Neural cell (in vitro differentiated cells): ENCODE measurements around the gene ZNF496. TPM values are rescaled to one million over a fixed set of nuclear protein-coding genes. Genes with fewer than 3 reads are reported as not detected.
A peak's percentile ranks its signal among the peaks of the same experiment; 100 is the strongest.

Experiments
- H2AFZ ChIP-seq: fragments of 200-600, 300-800 bp; sonication (generic), shearing (Covaris generic); 2 replicates; pipeline ENCODE4 v1.6.0; 2014; ENCODE audit warnings: low read depth, mild to moderate bottlenecking, antibody characterized with exemption, low read length, moderate library complexity
- H3F3A ChIP-seq: fragments of 200-600 bp; shearing (Covaris generic); 2 replicates; pipeline ENCODE4 v1.6.1; 2016; ENCODE audit warnings: mild to moderate bottlenecking, moderate library complexity, mixed read lengths, antibody characterized with exemption, low read length; ENCODE audit not compliant: insufficient read depth, poor library complexity, severe bottlenecking
- H3K27ac ChIP-seq: fragments of 200-600, 300-800 bp; sonication (generic), shearing (Covaris generic); 2 replicates; pipeline ENCODE4 v1.5.1; 2014; ENCODE audit warnings: mild to moderate bottlenecking, low read length, moderate library complexity
- H3K27me3 ChIP-seq: fragments of 300-800, 200-600 bp; sonication (generic), shearing (Covaris generic); 2 replicates; pipeline ENCODE4 v1.6.0; 2014; ENCODE audit warnings: mild to moderate bottlenecking, low read depth, low read length, moderate library complexity; ENCODE audit not compliant: insufficient read depth
- H3K36me3 ChIP-seq: fragments of 300-800, 200-600 bp; sonication (generic), shearing (Covaris generic); 2 replicates; pipeline ENCODE4 v1.5.1; 2014; ENCODE audit warnings: mild to moderate bottlenecking, antibody characterized with exemption, low read length, moderate library complexity; ENCODE audit not compliant: insufficient read depth
- H3K4me2 ChIP-seq: fragments of 300-800, 200-600 bp; sonication (generic), shearing (Covaris generic); 2 replicates; pipeline ENCODE4 v1.6.0; 2014; ENCODE audit warnings: mild to moderate bottlenecking, low read length
- H3K4me3 ChIP-seq: fragments of 300-800, 200-600 bp; sonication (generic), shearing (Covaris generic); 2 replicates; pipeline ENCODE4 v1.5.1; 2014; ENCODE audit warnings: mild to moderate bottlenecking, low read length, moderate library complexity
- H3K79me2 ChIP-seq: fragments of 200-600 bp; shearing (Covaris generic); replicated peaks from 2 replicates; pipeline ENCODE4 v1.6.0; 2014; ENCODE audit warnings: mild to moderate bottlenecking, low read length, moderate library complexity; ENCODE audit not compliant: insufficient read depth
- H3K9ac ChIP-seq: fragments of 300-800, 200-600 bp; sonication (generic), shearing (Covaris generic); 2 replicates; pipeline ENCODE4 v1.6.1; 2016; ENCODE audit warnings: mild to moderate bottlenecking, low read length, mixed read lengths
- H3K9me2 ChIP-seq: fragments of 200-600 bp; shearing (Covaris generic); 2 replicates; pipeline ENCODE4 v1.6.1; 2016; ENCODE audit warnings: mild to moderate bottlenecking, low read length, mixed read lengths; ENCODE audit not compliant: insufficient read depth
- H3K9me3 ChIP-seq: fragments of 200-600, 300-800 bp; sonication (generic), shearing (Covaris generic); 2 replicates; pipeline ENCODE4 v1.6.1; 2016; ENCODE audit warnings: mild to moderate bottlenecking, mixed run types, low read length, moderate library complexity, mixed read lengths
- H4K20me1 ChIP-seq: fragments of 200-600 bp; shearing (Covaris generic); 2 replicates; pipeline ENCODE4 v1.6.1; 2016; ENCODE audit warnings: mild to moderate bottlenecking, mixed run types; ENCODE audit not compliant: insufficient read depth
- EP300 ChIP-seq: fragments of 450-650 bp; conservative IDR thresholded peaks from 2 replicates; pipeline ENCODE4 v1.6.1; 2014; ENCODE audit warnings: antibody characterized with exemption, mild to moderate bottlenecking, moderate library complexity; ENCODE audit not compliant: poor library complexity, severe bottlenecking
- EZH2 ChIP-seq: fragments of 200-600, 300-800 bp; shearing (Covaris generic), sonication (generic); IDR thresholded peaks from 2 replicates; pipeline ENCODE4 v1.6.1; 2014; ENCODE audit warnings: antibody characterized with exemption, low read length, borderline replicate concordance, mild to moderate bottlenecking; ENCODE audit not compliant: insufficient read depth, poor library complexity, severe bottlenecking
- MXI1 ChIP-seq: fragments of 450-650 bp; conservative IDR thresholded peaks from 2 replicates; pipeline ENCODE4 v1.6.1; 2014; ENCODE audit warnings: antibody characterized with exemption, mild to moderate bottlenecking; ENCODE audit not compliant: poor library complexity, severe bottlenecking
- POLR2AphosphoS5 ChIP-seq: IDR thresholded peaks from 2 replicates; pipeline ENCODE4 v1.6.1; 2012
- RAD21 ChIP-seq: fragments of 450-650 bp; conservative IDR thresholded peaks from 2 replicates; pipeline ENCODE4 v1.6.1; 2014; ENCODE audit warnings: antibody characterized with exemption, mild to moderate bottlenecking, moderate library complexity
- REST ChIP-seq: IDR thresholded peaks from 2 replicates; pipeline ENCODE4 v1.6.1; 2012; ENCODE audit warnings: borderline replicate concordance
- SMC3 ChIP-seq: fragments of 450-650 bp; conservative IDR thresholded peaks from 2 replicates; pipeline ENCODE4 v1.6.1; 2014; ENCODE audit warnings: antibody characterized with exemption, mild to moderate bottlenecking, moderate library complexity; ENCODE audit not compliant: poor library complexity
- TAF1 ChIP-seq: IDR thresholded peaks from 2 replicates; pipeline ENCODE4 v1.6.1; 2012; ENCODE audit warnings: low read depth
- polyA plus RNA-seq: library from polyadenylated mRNA; depleted of rRNA; stranded (reverse); fragments of >200 nt; gene quantifications from 2 replicates; pipeline ENCODE4 v1.2.3, GENCODE V29; 2014
- TF ChIP-seq, protein P1 (sequence below): fragments of 450-650 bp; IDR thresholded peaks from 2 replicates; pipeline ENCODE4 v1.5.1; 2014; ENCODE audit warnings: antibody characterized with exemption, mild to moderate bottlenecking, moderate library complexity; ENCODE audit not compliant: poor library complexity, severe bottlenecking

The ZNF496 gene
- polyA plus RNA-seq, 1 donor from 2014 or later, result 25.2 TPM

DNA sequence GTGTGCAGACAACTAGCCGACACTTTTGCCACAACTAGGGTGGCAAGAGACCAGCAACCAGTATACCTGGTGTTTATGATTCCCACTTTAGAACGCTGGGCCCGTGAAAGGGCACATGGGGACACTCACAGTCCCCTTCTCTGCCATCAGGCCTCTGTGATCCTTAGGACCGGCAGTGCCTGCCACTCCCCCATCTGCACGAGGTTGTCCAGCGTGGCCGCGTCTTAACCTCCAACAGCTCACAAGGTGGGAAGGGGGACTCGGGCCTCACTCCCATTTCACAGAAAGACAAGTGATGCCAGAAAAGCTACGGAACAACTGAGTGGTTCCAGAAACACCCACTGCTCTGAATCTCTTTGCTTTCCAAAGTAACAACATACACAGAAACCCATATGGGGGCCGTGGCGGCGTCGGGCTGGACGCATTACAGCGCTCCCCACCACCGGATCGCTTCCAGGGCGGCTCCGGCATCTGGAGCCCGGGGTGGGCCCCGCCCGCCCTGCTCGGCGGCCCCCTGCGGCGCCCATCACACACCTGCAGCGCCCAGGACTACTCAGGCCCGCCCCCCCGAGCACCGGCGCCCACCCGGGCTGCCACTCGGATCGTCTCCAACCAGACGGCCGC lies 1.0 kb downstream of the ZNF496 start:
- peaks cover 32% of the 10 kb centered on the region for H3K79me2 ChIP-seq
- no peaks in the 10 kb centered on the region for H3F3A ChIP-seq
- H4K20me1 ChIP-seq, result no peaks in the 10 kb centered on the region
- H3K9me3 ChIP-seq, result no peaks in the 10 kb centered on the region
- peak overlapping the region; percentile 90 for H3K27ac ChIP-seq
- H3K36me3 ChIP-seq, result no peaks in the 10 kb centered on the region
- peak overlapping the region; percentile 94 for H3K4me3 ChIP-seq
- peak overlapping the region; percentile 66 for H2AFZ ChIP-seq
- TF ChIP-seq MXI1 (peak; percentile 67), RAD21 (peak; percentile 40), EP300 (peak; percentile 72), EZH2 (no peak), SMC3 (no peak)
- no peaks in the 10 kb centered on the region for H3K9me2 ChIP-seq
- peak overlapping the region; percentile 92 for H3K4me2 ChIP-seq
- H3K9ac ChIP-seq, result peak overlapping the region; percentile 98
- H3K27me3 ChIP-seq, result no peaks in the 10 kb centered on the region

GRCh38 chr1:247329097-247329617 lies 2.5 kb downstream of the ZNF496 start:
- Histone ChIP-seq H3K9me3 (no peaks in the 10 kb centered on the region), H3K9me2 (no peaks in the 10 kb centered on the region), H3F3A (no peaks in the 10 kb centered on the region), H3K27ac (no peak overlapping the region), H3K4me2 (no peak overlapping the region), H2AFZ (no peak overlapping the region), H4K20me1 (no peaks in the 10 kb centered on the region), H3K4me3 (no peak overlapping the region), H3K9ac (no peak overlapping the region), H3K36me3 (peaks cover 4% of the 10 kb centered on the region), H3K27me3 (no peaks in the 10 kb centered on the region), H3K79me2 (peaks cover 23% of the 10 kb centered on the region)
- TF ChIP-seq POLR2AphosphoS5, result no peak
- no peak for TF ChIP-seq EP300
- TF ChIP-seq RAD21, result no peak
- TF ChIP-seq, protein P1, sequence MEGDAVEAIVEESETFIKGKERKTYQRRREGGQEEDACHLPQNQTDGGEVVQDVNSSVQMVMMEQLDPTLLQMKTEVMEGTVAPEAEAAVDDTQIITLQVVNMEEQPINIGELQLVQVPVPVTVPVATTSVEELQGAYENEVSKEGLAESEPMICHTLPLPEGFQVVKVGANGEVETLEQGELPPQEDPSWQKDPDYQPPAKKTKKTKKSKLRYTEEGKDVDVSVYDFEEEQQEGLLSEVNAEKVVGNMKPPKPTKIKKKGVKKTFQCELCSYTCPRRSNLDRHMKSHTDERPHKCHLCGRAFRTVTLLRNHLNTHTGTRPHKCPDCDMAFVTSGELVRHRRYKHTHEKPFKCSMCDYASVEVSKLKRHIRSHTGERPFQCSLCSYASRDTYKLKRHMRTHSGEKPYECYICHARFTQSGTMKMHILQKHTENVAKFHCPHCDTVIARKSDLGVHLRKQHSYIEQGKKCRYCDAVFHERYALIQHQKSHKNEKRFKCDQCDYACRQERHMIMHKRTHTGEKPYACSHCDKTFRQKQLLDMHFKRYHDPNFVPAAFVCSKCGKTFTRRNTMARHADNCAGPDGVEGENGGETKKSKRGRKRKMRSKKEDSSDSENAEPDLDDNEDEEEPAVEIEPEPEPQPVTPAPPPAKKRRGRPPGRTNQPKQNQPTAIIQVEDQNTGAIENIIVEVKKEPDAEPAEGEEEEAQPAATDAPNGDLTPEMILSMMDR, result no peak
- TF ChIP-seq REST, result no peak
- TF ChIP-seq MXI1, result no peak
- no peak for TF ChIP-seq SMC3
- no peak for TF ChIP-seq TAF1
- no peak for TF ChIP-seq EZH2
